ENCODE results near the gene GGT6.
A peak's percentile ranks its signal among the peaks of the same experiment; 100 is the strongest.

The GGT6 gene

DNA sequence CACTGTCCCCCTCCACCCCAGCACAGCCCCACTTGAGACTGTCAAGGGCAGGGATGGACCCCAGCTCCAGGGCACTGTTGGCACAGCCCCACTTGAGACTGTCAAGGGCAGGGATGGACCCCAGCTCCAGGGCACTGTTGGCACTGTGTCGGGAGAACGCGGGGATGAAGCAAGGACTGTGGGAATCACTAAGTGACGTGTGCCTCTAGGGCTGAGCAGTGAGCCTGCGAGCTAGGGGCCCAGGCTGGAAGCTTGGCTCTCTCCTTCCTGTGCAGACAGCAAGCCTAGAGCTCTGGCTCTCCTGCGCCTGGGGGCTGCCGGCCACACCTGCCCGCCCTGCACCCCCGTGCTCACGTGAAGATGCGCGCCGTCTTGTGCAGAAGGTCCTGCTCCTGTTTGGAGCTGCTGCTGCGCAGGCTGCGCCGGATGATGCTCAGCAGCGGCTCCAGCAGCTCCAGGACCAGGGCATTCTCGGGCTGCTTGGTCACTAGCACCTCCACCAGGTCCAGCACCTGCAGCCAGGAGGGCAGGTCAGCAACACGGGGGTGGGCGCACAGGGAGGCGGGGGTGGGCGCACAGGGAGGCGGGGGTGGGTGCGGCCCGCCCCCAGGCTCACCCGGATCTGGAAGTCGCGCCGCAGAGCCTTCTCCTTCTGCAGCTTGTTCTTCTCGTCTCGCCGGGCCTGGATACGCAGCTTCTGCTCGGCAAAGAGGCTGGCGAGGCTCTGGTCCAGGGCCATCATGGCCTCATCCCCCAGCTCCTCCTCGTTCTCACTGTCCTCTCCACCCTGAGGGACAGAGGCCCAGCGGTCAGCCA lies 16.0 kb downstream of the GGT6 start:
- H3K36me3 ChIP-seq (ENCODE audit: control insufficient read depth, insufficient read depth, low read length), result peaks cover 41% of the 10 kb centered on the region
- H3K4me1 ChIP-seq (ENCODE audit: control insufficient read depth, insufficient read depth, low read length), result no peaks in the 10 kb centered on the region
- no peak overlapping the region for H3K4me3 ChIP-seq (ENCODE audit: low read length)
- H3K27me3 ChIP-seq (ENCODE audit: control insufficient read depth, insufficient read depth, low read length), result no peaks in the 10 kb centered on the region
- no peak overlapping the region for H3K27ac ChIP-seq (ENCODE audit: low read depth, low read length)
- H3K9ac ChIP-seq (ENCODE audit: low read length), result no peak overlapping the region

DNA sequence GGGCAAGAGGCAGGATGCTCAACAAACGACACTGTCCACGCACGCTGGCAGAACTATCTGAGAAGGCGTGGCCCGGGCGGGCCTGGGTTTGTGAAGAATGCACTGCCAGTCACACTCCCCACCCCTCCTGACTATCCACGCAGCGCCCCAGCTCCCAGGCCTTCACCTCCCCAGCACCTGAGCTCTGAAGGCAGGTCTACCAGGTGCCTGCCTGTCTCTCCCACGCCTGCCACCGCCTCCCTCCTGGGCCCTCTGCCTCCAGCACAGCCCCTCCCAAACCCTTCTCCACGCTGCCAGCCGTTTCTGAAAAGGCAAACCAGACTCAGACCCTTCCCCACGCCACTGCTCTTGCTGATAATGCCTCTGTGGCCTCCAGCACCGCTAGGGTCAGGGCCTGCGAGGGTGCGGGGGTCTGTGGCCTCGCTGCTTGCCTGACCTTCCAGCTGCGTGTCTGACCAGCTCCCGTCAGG lies 16.8 kb downstream of the GGT6 start:
- H3K36me3 ChIP-seq (ENCODE audit: control insufficient read depth, insufficient read depth, low read length), result peaks cover 33% of the 10 kb centered on the region
- no peak overlapping the region for H3K9ac ChIP-seq (ENCODE audit: low read length)

DNA sequence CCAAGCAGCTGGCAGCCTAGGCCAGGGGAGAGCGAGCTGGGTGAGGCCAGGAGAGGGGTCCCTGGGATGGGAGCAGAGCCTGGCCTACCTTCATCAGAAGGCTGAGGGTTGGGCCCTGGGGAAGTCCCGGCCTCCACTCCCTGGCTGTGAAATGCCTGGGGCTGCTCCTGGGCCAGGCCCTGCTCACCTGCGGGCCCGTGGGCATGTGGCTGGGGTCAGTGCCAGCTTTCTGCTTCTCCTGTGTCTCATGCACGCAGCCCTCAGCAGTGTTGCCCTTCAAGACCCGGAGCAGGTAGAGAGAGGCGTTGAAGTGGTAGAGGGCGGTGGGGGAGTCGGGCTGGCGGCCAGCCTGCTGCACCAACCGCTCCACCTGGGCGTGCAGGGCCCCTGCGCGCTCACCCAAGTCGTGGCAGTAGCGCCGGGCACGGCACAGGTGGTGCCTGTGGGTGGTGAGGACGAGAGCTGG lies 17.6 kb downstream of the GGT6 start:
- Histone ChIP-seq H3K4me1 (ENCODE audit: control insufficient read depth, insufficient read depth, low read length) (no peaks in the 10 kb centered on the region), H3K4me3 (ENCODE audit: low read length) (no peak overlapping the region), H3K9ac (ENCODE audit: low read length) (no peak overlapping the region), H3K27ac (ENCODE audit: low read depth, low read length) (no peak overlapping the region), H3K27me3 (ENCODE audit: control insufficient read depth, insufficient read depth, low read length) (no peaks in the 10 kb centered on the region), H3K36me3 (ENCODE audit: control insufficient read depth, insufficient read depth, low read length) (peaks cover 27% of the 10 kb centered on the region)

More for the DNA sequence above, 16.8 kb downstream of the GGT6 start:
- Histone ChIP-seq H3K4me3 (ENCODE audit: low read length) (no peak overlapping the region), H3K27ac (ENCODE audit: low read depth, low read length) (no peak overlapping the region), H3K27me3 (ENCODE audit: control insufficient read depth, insufficient read depth, low read length) (no peaks in the 10 kb centered on the region), H3K4me1 (ENCODE audit: control insufficient read depth, insufficient read depth, low read length) (no peaks in the 10 kb centered on the region)

DNA sequence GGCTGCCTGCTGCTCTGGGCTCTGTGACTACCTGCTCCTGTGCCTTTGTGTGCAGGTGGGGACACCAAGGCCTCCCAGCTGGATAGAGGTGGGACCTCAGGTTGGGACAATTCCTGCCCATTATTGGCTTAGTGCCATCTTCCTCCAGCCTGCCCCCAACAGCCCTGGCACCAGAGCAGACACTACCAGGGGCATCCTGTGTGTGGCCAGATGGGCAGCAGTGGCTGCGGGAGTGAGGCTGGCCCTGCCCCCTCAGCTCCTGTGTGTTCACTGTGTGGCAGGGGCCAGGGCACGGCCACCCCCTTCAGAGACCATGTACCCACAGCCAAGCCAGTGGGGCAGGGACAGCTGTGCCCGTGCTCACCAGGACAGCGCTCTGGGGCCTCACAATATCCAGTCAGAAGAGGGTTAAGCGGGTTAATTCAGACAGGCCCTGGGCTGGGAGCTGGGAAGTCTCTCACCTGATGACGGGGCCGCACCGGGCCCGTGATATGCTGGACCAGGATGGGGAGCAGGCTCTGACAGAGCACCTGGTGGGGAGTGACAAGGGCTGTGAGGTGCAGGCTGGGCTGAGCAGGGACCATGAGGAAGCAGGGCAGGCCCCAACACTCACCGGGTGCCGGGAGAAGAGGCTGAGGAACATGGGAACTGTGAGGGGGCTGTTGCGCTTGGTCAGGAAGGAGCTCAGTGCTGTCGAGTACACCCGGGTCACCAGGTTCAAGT lies 18.2 kb downstream of the GGT6 start:
- Histone ChIP-seq H3K27ac (ENCODE audit: low read depth, low read length) (no peak overlapping the region), H3K9ac (ENCODE audit: low read length) (no peak overlapping the region), H3K4me3 (ENCODE audit: low read length) (no peak overlapping the region), H3K4me1 (ENCODE audit: control insufficient read depth, insufficient read depth, low read length) (no peaks in the 10 kb centered on the region), H3K36me3 (ENCODE audit: control insufficient read depth, insufficient read depth, low read length) (peaks cover 23% of the 10 kb centered on the region), H3K27me3 (ENCODE audit: control insufficient read depth, insufficient read depth, low read length) (no peaks in the 10 kb centered on the region)

DNA sequence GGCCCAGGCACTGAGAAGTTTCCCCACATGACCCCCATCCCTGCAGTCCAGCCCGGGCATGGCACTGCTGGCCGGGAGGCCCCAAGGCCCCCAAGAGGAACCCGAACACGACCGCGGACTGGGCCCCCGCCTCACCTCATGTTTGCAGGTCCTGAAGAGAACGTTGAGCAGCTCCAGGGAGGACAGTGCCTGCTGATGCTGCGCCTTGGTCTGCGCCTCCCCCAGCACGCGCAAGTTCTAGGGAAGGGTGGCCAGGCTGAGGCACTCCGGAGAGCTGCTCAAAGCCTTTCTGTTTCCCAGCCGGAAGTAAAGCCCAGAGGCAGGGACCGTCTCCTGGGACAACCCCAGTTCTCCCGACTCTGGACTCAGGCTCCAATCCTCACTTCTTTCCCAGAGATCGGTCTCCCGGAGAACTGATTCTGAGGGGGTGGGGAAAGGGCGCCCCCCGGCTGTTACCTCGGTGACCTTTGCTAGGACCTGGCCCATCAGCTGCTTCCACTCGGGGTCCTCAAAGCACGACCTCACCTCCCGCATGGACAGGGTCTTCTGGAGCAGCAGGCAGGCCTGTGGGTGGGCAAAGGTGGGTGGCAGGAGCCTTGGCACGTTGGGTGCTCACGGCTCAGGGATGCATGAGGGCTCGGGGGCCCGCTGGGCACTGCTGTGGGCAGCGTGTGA lies 18.9 kb downstream of the GGT6 start:
- no peak overlapping the region for H3K4me3 ChIP-seq (ENCODE audit: low read length)
- H3K27ac ChIP-seq (ENCODE audit: low read depth, low read length), result peak overlapping the region; percentile 14
- no peaks in the 10 kb centered on the region for H3K27me3 ChIP-seq (ENCODE audit: control insufficient read depth, insufficient read depth, low read length)
- H3K4me1 ChIP-seq (ENCODE audit: control insufficient read depth, insufficient read depth, low read length), result no peaks in the 10 kb centered on the region
- no peak overlapping the region for H3K9ac ChIP-seq (ENCODE audit: low read length)
- peaks cover 23% of the 10 kb centered on the region for H3K36me3 ChIP-seq (ENCODE audit: control insufficient read depth, insufficient read depth, low read length)

DNA sequence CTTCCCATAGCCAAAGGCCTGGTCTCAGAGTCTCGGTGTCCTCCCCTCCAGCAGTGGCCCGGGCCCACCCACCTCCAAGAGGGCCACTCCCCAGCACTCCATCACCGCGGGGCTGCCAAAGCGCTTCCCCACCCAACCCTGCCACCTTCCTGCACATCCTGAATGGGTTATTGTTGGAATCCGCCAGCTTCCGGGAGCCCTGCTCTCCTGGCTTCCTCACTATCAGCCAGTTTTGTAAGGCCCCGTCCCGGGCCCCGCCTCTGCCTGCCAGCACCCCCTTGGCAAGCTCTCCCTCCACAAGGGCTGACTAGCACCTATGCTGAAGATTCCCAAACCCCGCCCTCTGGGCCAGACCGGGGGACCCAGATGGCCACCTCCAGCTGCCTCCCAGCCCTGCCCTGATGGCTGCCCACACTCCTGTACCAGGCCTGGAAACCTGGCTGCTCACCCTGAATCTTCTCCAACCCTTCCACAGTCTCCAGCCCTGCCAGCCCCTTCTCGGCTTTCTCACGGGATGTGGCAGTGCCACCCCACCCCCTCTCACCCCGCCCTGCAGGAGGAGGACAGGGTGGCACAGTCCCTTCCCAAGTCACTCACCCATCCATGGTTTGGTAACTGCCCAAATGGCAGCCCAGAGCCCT lies 19.6 kb downstream of the GGT6 start:
- no peak overlapping the region for H3K9ac ChIP-seq (ENCODE audit: low read length)
- H3K4me1 ChIP-seq (ENCODE audit: control insufficient read depth, insufficient read depth, low read length), result no peaks in the 10 kb centered on the region
- H3K4me3 ChIP-seq (ENCODE audit: low read length), result no peak overlapping the region
- H3K27me3 ChIP-seq (ENCODE audit: control insufficient read depth, insufficient read depth, low read length), result no peaks in the 10 kb centered on the region
- H3K27ac ChIP-seq (ENCODE audit: low read depth, low read length), result no peak overlapping the region
- peaks cover 22% of the 10 kb centered on the region for H3K36me3 ChIP-seq (ENCODE audit: control insufficient read depth, insufficient read depth, low read length)

DNA sequence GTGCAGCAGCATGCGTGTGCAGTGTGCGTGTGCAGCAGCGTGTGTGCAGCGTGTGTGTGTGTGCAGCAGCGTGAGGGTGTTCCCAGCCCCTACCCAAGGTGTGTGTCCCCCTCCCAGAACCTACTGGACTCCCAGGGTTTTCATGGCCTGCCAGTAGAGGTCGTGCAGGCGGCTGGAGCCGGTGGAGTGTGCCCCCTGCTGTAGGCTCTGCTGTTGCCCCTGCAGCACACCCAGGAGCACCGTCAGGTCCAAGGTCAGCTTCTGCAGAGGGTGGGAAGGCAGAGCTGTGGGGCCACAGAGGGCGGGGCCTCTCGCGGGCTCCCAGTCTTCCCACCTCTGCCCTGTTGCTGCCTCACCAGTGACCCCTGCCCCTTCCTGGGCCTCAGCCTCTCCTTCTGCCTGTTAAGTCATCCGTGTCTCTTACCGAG lies 20.1 kb downstream of the GGT6 start:
- Histone ChIP-seq H3K9ac (ENCODE audit: low read length) (no peak overlapping the region), H3K27ac (ENCODE audit: low read depth, low read length) (no peak overlapping the region), H3K4me1 (ENCODE audit: control insufficient read depth, insufficient read depth, low read length) (no peaks in the 10 kb centered on the region), H3K27me3 (ENCODE audit: control insufficient read depth, insufficient read depth, low read length) (no peaks in the 10 kb centered on the region), H3K4me3 (ENCODE audit: low read length) (no peak overlapping the region), H3K36me3 (ENCODE audit: control insufficient read depth, insufficient read depth, low read length) (peaks cover 22% of the 10 kb centered on the region)

DNA sequence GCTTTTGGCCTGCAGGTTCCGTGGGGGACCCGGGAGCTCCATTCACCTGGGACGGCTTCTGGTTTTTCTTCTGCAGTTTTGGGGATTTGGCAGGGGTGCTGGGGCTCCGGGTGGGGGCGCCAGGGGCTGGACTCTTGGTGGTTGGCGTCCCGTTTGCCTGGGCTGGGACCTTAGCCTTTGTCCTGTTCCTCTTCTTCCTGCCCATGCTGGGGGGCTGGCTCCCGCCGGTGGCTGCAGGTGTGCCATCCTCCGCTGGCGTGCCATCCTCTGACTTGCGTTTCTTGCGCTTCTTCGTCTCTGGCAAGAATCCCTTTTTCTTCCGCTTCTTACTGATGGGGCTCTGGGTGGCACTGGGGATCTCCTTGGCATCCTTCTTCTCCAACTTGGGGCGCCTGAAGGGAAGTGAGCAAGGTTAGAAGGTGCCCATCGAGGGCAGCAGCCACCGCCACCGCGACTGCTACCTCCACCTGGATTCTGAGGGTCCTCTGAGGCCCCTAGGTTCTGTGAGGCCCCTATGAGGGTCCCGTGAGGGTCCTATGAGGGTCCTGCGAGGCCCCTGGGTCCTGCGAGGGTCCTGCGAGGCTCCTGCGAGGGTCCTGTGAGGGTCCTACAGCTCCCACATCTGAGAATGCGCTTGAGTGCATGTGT lies 20.7 kb downstream of the GGT6 start:
- no peak overlapping the region for H3K9ac ChIP-seq (ENCODE audit: low read length)

DNA sequence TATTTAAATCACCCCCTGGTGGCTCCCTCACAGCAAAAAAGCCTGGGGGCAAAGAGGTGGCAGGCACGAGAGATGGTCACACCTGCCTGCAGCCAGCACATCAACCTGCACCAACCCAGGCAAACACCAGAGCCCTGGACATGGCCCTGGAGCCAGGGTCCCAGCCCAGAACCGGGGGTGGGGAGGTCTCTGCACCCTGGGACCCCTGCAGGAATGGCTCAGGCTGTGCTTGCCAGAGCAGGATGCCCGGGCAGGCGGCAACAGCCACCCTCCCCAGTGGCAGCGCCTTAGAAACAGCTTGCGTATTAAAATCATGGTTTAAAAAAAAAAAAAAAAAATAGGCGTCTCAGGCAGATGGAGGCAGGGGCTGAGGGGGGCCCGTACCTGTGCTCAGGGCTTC lies 21.4 kb downstream of the GGT6 start:
- no peak overlapping the region for H3K9ac ChIP-seq (ENCODE audit: low read length)
- no peak overlapping the region for H3K4me3 ChIP-seq (ENCODE audit: low read length)
- no peak overlapping the region for H3K27ac ChIP-seq (ENCODE audit: low read depth, low read length)
- no peaks in the 10 kb centered on the region for H3K4me1 ChIP-seq (ENCODE audit: control insufficient read depth, insufficient read depth, low read length)
- H3K36me3 ChIP-seq (ENCODE audit: control insufficient read depth, insufficient read depth, low read length), result peaks cover 22% of the 10 kb centered on the region
- no peaks in the 10 kb centered on the region for H3K27me3 ChIP-seq (ENCODE audit: control insufficient read depth, insufficient read depth, low read length)

More for the DNA sequence above, 20.7 kb downstream of the GGT6 start:
- H3K27me3 ChIP-seq (ENCODE audit: control insufficient read depth, insufficient read depth, low read length), result no peaks in the 10 kb centered on the region
- H3K27ac ChIP-seq (ENCODE audit: low read depth, low read length), result no peak overlapping the region
- H3K4me3 ChIP-seq (ENCODE audit: low read length), result no peak overlapping the region
- peaks cover 22% of the 10 kb centered on the region for H3K36me3 ChIP-seq (ENCODE audit: control insufficient read depth, insufficient read depth, low read length)
- H3K4me1 ChIP-seq (ENCODE audit: control insufficient read depth, insufficient read depth, low read length), result no peaks in the 10 kb centered on the region

DNA sequence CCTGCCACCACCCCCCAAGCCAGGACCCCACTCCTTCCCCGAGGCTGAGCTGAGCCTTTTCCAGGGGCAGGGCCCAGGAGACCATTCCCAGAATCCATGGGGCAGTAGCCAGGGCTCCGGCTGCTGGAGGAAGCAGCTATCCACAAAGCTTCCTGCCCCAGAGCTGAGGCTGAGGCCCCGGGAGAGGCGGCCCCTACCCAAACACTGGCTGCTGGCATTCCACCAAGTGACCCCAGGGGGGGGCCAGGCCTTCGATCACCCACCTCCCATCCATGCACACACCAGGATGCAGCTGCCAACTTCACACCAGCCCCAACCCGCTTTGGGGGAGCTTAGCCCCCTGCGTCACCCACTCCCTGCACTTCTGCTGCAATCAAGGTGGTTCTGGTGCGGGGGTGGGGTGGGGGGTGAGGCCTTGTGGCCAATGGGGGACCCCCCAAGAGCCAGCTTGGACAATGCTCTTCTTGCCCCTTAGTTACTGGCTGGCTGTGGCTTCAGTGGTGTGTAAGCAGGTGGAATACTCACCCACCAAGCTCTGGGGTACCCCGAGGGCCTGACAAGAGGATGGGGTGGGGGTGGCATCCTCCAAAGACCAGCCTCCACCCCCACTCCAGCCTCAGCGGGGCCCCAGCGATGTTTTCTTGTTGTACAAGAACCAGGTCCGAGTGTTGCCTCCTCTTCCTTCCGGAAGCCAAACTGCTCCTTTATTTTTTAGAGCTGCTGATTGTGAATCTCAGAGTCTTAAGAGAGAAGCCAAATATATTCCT lies 22.0 kb downstream of the GGT6 start:
- Histone ChIP-seq H3K4me3 (ENCODE audit: low read length) (no peak overlapping the region), H3K9ac (ENCODE audit: low read length) (no peak overlapping the region), H3K27me3 (ENCODE audit: control insufficient read depth, insufficient read depth, low read length) (no peaks in the 10 kb centered on the region), H3K36me3 (ENCODE audit: control insufficient read depth, insufficient read depth, low read length) (peaks cover 22% of the 10 kb centered on the region), H3K4me1 (ENCODE audit: control insufficient read depth, insufficient read depth, low read length) (no peaks in the 10 kb centered on the region), H3K27ac (ENCODE audit: low read depth, low read length) (no peak overlapping the region)
